ENCODE measurements around the gene MSI2.

Gene MSI2

GRCh38 chr17:57665128-57665527 lies 408.8 kb downstream of the MSI2 start:
- H3K36me3 ChIP-seq (ENCODE audit: control insufficient read depth, low read length) = peaks cover 11% of the 10 kb centered on the region
- no peak overlapping the region for H3K4me3 ChIP-seq (ENCODE audit: low read length)
- H3K4me1 ChIP-seq (ENCODE audit: control insufficient read depth, low read length) = peaks cover 27% of the 10 kb centered on the region
- H4K20me1 ChIP-seq (ENCODE audit: control insufficient read depth, insufficient read depth, low read depth, low read length) = no peaks in the 10 kb centered on the region
- no peaks in the 10 kb centered on the region for H3K9me2 ChIP-seq (replicated peaks; ENCODE audit: control insufficient read depth, low read length)
- H3K27ac ChIP-seq (ENCODE audit: low read depth, low read length) = no peak overlapping the region
- H3K79me2 ChIP-seq (ENCODE audit: control insufficient read depth, low read length) = no peaks in the 10 kb centered on the region
- no peak overlapping the region for H3K4me2 ChIP-seq (ENCODE audit: low read length)
- H3K27me3 ChIP-seq (ENCODE audit: control insufficient read depth, low read length) = no peaks in the 10 kb centered on the region
- no peak for TF ChIP-seq EZH2phosphoT487 (IDR thresholded peaks at IDR 0.05; ENCODE audit: borderline replicate concordance, low read length)
- H3K9me3 ChIP-seq (ENCODE audit: control insufficient read depth, insufficient read depth, low read length) = no peaks in the 10 kb centered on the region
- no peaks in the 10 kb centered on the region for H3F3A ChIP-seq (ENCODE audit: control insufficient read depth, insufficient read depth)

- Histone ChIP-seq H3K79me2 (ENCODE audit: control insufficient read depth, low read length) (no peaks in the 10 kb centered on the region), H3K36me3 (ENCODE audit: control insufficient read depth, low read length) (peaks cover 7% of the 10 kb centered on the region), H3K4me1 (ENCODE audit: control insufficient read depth, low read length) (peaks cover 27% of the 10 kb centered on the region), H4K20me1 (ENCODE audit: control insufficient read depth, insufficient read depth, low read depth, low read length) (no peaks in the 10 kb centered on the region), H3K27me3 (ENCODE audit: control insufficient read depth, low read length) (no peaks in the 10 kb centered on the region), H3F3A (ENCODE audit: control insufficient read depth, insufficient read depth) (0 out of 2 replicates have a peak, but pooled peaks cover 2% of the 10 kb centered on the region), H3K27ac (ENCODE audit: low read depth, low read length) (peak overlapping the region; percentile 0; the same call in 1 of the 2 replicates), H3K9me2 (replicated peaks; ENCODE audit: control insufficient read depth, low read length) (no peaks in the 10 kb centered on the region), H3K4me3 (ENCODE audit: low read length) (no peak overlapping the region), H3K4me2 (ENCODE audit: low read length) (no peak overlapping the region), H3K9me3 (ENCODE audit: control insufficient read depth, insufficient read depth, low read length) (no peaks in the 10 kb centered on the region)
- TF ChIP-seq EZH2phosphoT487 (IDR thresholded peaks at IDR 0.05; ENCODE audit: borderline replicate concordance, low read length) (no peak), CTCF (IDR thresholded peaks at IDR 0.05; ENCODE audit: low read depth, low read length, poor library complexity, severe bottlenecking) (no peak)
Observed at GRCh38 chr17:57665696-57666095, 409.4 kb downstream of the MSI2 start.

DNA sequence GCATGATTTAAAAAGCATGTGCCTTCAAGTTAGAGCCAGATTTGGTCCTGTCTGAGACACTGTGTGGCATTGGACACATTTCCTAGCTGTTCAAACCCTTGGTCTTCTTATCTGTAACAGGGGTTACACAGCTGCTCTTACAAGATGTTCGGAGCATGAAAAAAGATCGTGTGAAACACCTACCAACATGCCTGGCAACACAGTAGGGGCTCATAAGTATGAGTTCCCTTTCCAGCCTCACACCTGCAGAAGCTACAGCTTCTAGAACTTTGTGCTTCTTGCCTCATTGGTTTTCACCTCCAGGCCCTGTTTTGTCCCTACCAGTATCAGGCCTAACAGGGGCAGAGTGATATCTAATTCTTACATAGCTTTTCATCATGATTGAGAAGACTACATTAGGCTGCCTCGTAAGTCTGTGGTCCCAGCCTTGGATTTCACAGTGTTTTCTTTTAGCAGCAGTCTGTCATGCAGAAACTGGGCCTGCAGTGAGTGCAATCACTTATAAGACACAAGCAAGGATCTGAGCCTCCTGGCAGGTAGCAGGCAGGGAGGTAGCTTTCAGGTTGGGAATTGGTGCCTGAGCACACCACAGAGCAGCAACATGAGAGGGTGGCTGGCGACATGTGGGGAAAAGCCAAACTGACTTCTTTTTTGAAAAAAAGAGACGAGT lies 410.0 kb downstream of the MSI2 start:
- Histone ChIP-seq H3K36me3 (ENCODE audit: control insufficient read depth, low read length) (peaks cover 3% of the 10 kb centered on the region), H3K4me1 (ENCODE audit: control insufficient read depth, low read length) (peaks cover 27% of the 10 kb centered on the region), H3F3A (ENCODE audit: control insufficient read depth, insufficient read depth) (0 out of 2 replicates have a peak, but pooled peaks cover 2% of the 10 kb centered on the region), H3K9me2 (replicated peaks; ENCODE audit: control insufficient read depth, low read length) (no peaks in the 10 kb centered on the region), H4K20me1 (ENCODE audit: control insufficient read depth, insufficient read depth, low read depth, low read length) (no peaks in the 10 kb centered on the region), H3K4me3 (ENCODE audit: low read length) (no peak overlapping the region), H3K27me3 (ENCODE audit: control insufficient read depth, low read length) (no peaks in the 10 kb centered on the region), H3K9me3 (ENCODE audit: control insufficient read depth, insufficient read depth, low read length) (no peaks in the 10 kb centered on the region), H3K79me2 (ENCODE audit: control insufficient read depth, low read length) (no peaks in the 10 kb centered on the region), H3K27ac (ENCODE audit: low read depth, low read length) (peak overlapping the region; percentile 0; the same call in 1 of the 2 replicates), H3K4me2 (ENCODE audit: low read length) (no peak overlapping the region)
- TF ChIP-seq EZH2phosphoT487 (IDR thresholded peaks at IDR 0.05; ENCODE audit: borderline replicate concordance, low read length) (no peak), CTCF (IDR thresholded peaks at IDR 0.05; ENCODE audit: low read depth, low read length, poor library complexity, severe bottlenecking) (no peak)

DNA sequence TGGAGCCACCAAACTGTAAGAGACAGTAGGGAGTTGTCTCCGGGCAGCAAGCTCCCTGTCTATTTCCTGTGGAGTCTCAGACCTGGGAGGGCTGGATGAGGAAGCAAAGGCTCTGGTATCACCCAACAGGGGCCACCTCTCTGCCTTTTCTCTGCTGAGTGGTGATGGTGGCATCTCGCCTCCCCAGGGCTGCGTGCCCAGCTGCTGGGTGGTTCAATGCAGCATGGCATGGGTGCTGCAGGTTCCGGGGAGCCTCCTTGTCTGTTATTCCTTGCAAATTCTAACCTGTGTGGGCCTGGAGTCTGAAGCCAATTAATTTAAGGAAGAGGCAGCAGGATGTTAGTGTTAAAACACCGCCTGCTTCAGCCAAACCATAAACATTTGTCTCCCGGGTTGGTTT lies 410.6 kb downstream of the MSI2 start:
- Histone ChIP-seq H3K4me1 (ENCODE audit: control insufficient read depth, low read length) (peaks cover 32% of the 10 kb centered on the region), H3K27me3 (ENCODE audit: control insufficient read depth, low read length) (no peaks in the 10 kb centered on the region), H4K20me1 (ENCODE audit: control insufficient read depth, insufficient read depth, low read depth, low read length) (no peaks in the 10 kb centered on the region), H3K79me2 (ENCODE audit: control insufficient read depth, low read length) (no peaks in the 10 kb centered on the region), H3K36me3 (ENCODE audit: control insufficient read depth, low read length) (peaks cover 3% of the 10 kb centered on the region), H3K27ac (ENCODE audit: low read depth, low read length) (no peak overlapping the region), H3K9me2 (replicated peaks; ENCODE audit: control insufficient read depth, low read length) (no peaks in the 10 kb centered on the region), H3K9me3 (ENCODE audit: control insufficient read depth, insufficient read depth, low read length) (no peaks in the 10 kb centered on the region), H3F3A (ENCODE audit: control insufficient read depth, insufficient read depth) (0 out of 2 replicates have a peak, but pooled peaks cover 2% of the 10 kb centered on the region), H3K4me2 (ENCODE audit: low read length) (no peak overlapping the region), H3K4me3 (ENCODE audit: low read length) (no peak overlapping the region)
- TF ChIP-seq CTCF (IDR thresholded peaks at IDR 0.05; ENCODE audit: low read depth, low read length, poor library complexity, severe bottlenecking) (no peak), EZH2phosphoT487 (IDR thresholded peaks at IDR 0.05; ENCODE audit: borderline replicate concordance, low read length) (no peak)

All from DOHH2 (cell line).